GM19035 (cell line): ENCODE results near the gene CHADL.

Experiments used
- ATAC-seq: cut with Tn5 transposase; IDR thresholded peaks from one replicate; pipeline ENCODE4 v1.9.1; 2021; ENCODE audit not compliant: unreplicated experiment

Gene CHADL

GRCh38 chr22:41234815-41235695 is 5.7 kb downstream of the CHADL start:
- ATAC-seq: no peak

GRCh38 chr22:41231369-41231768 is 9.4 kb downstream of the CHADL start:
- no peak for ATAC-seq

GRCh38 chr22:41230401-41230785 is 10.3 kb downstream of the CHADL start:
- no peak for ATAC-seq

GRCh38 chr22:41229730-41230400 is 10.9 kb downstream of the CHADL start:
- ATAC-seq: no peak

GRCh38 chr22:41229215-41229614 is 11.5 kb downstream of the CHADL start:
- ATAC-seq: no peak

GRCh38 chr22:41226723-41227655 is 13.7 kb downstream of the CHADL start:
- ATAC-seq: no peak

GRCh38 chr22:41223535-41223934 is 17.2 kb downstream of the CHADL start:
- no peak for ATAC-seq

GRCh38 chr22:41222846-41223507 is 17.8 kb downstream of the CHADL start:
- no peak for ATAC-seq

GRCh38 chr22:41217553-41218157 is 23.1 kb downstream of the CHADL start:
- ATAC-seq: no peak

- no peak for ATAC-seq
Measured at GRCh38 chr22:41216984-41217383, 23.7 kb downstream of the CHADL start.

GRCh38 chr22:41215926-41216325 is 24.8 kb downstream of the CHADL start:
- no peak for ATAC-seq

- ATAC-seq: no peak
Measured at GRCh38 chr22:41215409-41215808, 25.3 kb downstream of the CHADL start.

- no peak for ATAC-seq
Measured at GRCh38 chr22:41206719-41207118, 34.0 kb downstream of the CHADL start.

- peak; percentile 99 for ATAC-seq
Measured at GRCh38 chr22:41204992-41205900, 35.5 kb downstream of the CHADL start, which contains the start of gene L3MBTL2. Gene L3MBTL2, plus strand, starts transcription at chr22:41205312. Its CDS starts 51 bp downstream, at chr22:41205363.

- ATAC-seq: no peak
Measured at GRCh38 chr22:41204066-41204465, 36.7 kb downstream of the CHADL start.

- no peak for ATAC-seq
Measured at GRCh38 chr22:41203118-41203517, 37.6 kb downstream of the CHADL start.

GRCh38 chr22:41201141-41201540 is 39.6 kb downstream of the CHADL start:
- ATAC-seq: no peak

- ATAC-seq: no peak
Measured at GRCh38 chr22:41198027-41198580, 42.6 kb downstream of the CHADL start.
